Myocyte (in vitro differentiated cells): ENCODE data around the gene RSBN1L. TPM values are rescaled to one million over a fixed set of nuclear protein-coding genes. Genes with fewer than 3 reads are reported as not detected.
"Not testable (repeated sequence)": the region's sequence is repeated elsewhere in the genome, so short reads cannot be mapped to it uniquely, and the experiment has no call there.

Experiments used
- DNase-seq: peaks from one replicate; pipeline ENCODE4 v3.0.0-alpha.2; 2012; ENCODE audit warnings: low read depth
- total RNA-seq: library from RNA; depleted of rRNA; stranded (reverse); fragments of >200 nt; gene quantifications from 2 replicates; pipeline ENCODE4 v1.2.3, GENCODE V29; 2014

RSBN1L gene
- total RNA-seq, 1 donor from 2014 or later: 8.5 TPM

GRCh38 chr7:77687100-77687746, 9.0 kb upstream of the RSBN1L start:
- peak; percentile 42 for DNase-seq

- DNase-seq: peak; percentile 48
Measured at GRCh38 chr7:77687747-77688144, 8.5 kb upstream of the RSBN1L start.

- DNase-seq: no peak
Measured at GRCh38 chr7:77690289-77690688, 6.0 kb upstream of the RSBN1L start.

- DNase-seq: no peak
Measured at GRCh38 chr7:77691892-77692491, 4.3 kb upstream of the RSBN1L start.

GRCh38 chr7:77693830-77694583, 2.3 kb upstream of the RSBN1L start:
- DNase-seq: no peak

GRCh38 chr7:77696643-77697534, 630 bp downstream of the RSBN1L start:
- peak; percentile 69 for DNase-seq

- no peak for DNase-seq
Measured at GRCh38 chr7:77697535-77697831, 1.2 kb downstream of the RSBN1L start.

- DNase-seq: no peak
Measured at GRCh38 chr7:77698042-77698625, 1.9 kb downstream of the RSBN1L start.

- DNase-seq: no peak
Measured at GRCh38 chr7:77699056-77699455, 2.8 kb downstream of the RSBN1L start.

- DNase-seq: no peak
Measured at GRCh38 chr7:77702513-77702912, 6.3 kb downstream of the RSBN1L start.

GRCh38 chr7:77702968-77703472, 6.8 kb downstream of the RSBN1L start:
- no peak for DNase-seq

- DNase-seq: not testable (repeated sequence)
Measured at GRCh38 chr7:77703669-77704068, 7.4 kb downstream of the RSBN1L start.

GRCh38 chr7:77707504-77707992, 11.3 kb downstream of the RSBN1L start:
- DNase-seq: no peak

GRCh38 chr7:77710067-77710466, 13.8 kb downstream of the RSBN1L start:
- DNase-seq: no peak

- DNase-seq: no peak
Measured at GRCh38 chr7:77710861-77711260, 14.6 kb downstream of the RSBN1L start.

GRCh38 chr7:77714195-77714594, 17.9 kb downstream of the RSBN1L start:
- DNase-seq: no peak

- DNase-seq: peak; percentile 65
Measured at GRCh38 chr7:77714931-77715330, 18.7 kb downstream of the RSBN1L start.

- DNase-seq: no peak
Measured at GRCh38 chr7:77716804-77717203, 20.5 kb downstream of the RSBN1L start.

GRCh38 chr7:77717566-77717965, 21.3 kb downstream of the RSBN1L start:
- not testable (repeated sequence) for DNase-seq

GRCh38 chr7:77727527-77727926, 31.3 kb downstream of the RSBN1L start:
- DNase-seq: no peak
